Epithelial cell of proximal tubule (primary cell): Measurements from ENCODE around the gene SRSF8. TPM values are rescaled to one million over a fixed set of nuclear protein-coding genes. Genes with fewer than 3 reads are reported as not detected.
"Not testable (repeated sequence)": the region's sequence is repeated elsewhere in the genome, so short reads cannot be mapped to it uniquely, and the experiment has no call there.

ENCODE experiments used
- DNase-seq: peaks from one replicate; pipeline ENCODE4 v3.0.0-alpha.2; 2011; ENCODE audit warnings: low read depth
- H3K4me3 ChIP-seq: 2 replicates; pipeline ENCODE4 v1.5.1; 2011; ENCODE audit warnings: low read depth, mild to moderate bottlenecking, low read length
- total RNA-seq: library from RNA; depleted of rRNA; stranded (reverse); fragments of >200 nt; gene quantifications from 2 replicates; pipeline ENCODE4 v1.2.3, GENCODE V29; 2015
- TF ChIP-seq, protein P1 (sequence below): conservative IDR thresholded peaks from 2 replicates; pipeline ENCODE4 v1.5.1; 2012; ENCODE audit warnings: low read depth, mild to moderate bottlenecking, low read length

SRSF8 gene
- total RNA-seq, 1 donor from 2014 or later: 16.9 TPM

DNA sequence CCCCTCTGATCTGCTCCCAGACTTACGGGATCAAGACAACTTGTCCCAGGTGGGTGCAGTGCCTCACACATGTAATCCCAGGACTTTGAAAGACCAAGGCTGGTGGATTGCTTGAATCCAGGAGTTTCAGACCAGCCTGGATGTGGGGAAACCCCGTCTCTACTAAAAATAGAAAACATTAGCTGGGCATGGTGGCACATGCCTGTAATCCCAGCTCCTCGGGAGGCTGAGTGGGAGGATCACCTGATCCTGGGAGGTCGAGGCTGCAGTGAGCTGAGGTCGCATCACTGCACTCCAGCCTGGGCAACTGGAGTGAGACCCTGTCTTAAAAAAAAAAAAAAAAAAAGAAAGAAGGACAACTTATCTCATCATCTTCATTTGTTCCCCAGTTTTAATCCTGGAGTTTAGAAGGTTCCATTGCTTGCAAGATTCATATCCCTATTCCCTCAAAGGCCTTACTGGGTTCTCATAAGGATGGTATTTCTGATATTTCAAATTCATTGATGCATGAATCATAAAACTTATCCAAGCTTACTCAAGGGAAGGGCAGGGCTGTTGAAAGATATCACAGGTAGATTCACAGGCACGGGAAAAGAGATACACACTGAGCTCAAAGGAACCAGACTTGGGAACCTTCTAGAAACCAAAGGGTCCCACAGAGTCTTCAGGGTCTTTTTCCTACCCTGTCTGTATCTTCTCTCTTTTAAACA lies 37.6 kb downstream of the SRSF8 start:
- DNase-seq: no peak
- TF ChIP-seq, protein P1, sequence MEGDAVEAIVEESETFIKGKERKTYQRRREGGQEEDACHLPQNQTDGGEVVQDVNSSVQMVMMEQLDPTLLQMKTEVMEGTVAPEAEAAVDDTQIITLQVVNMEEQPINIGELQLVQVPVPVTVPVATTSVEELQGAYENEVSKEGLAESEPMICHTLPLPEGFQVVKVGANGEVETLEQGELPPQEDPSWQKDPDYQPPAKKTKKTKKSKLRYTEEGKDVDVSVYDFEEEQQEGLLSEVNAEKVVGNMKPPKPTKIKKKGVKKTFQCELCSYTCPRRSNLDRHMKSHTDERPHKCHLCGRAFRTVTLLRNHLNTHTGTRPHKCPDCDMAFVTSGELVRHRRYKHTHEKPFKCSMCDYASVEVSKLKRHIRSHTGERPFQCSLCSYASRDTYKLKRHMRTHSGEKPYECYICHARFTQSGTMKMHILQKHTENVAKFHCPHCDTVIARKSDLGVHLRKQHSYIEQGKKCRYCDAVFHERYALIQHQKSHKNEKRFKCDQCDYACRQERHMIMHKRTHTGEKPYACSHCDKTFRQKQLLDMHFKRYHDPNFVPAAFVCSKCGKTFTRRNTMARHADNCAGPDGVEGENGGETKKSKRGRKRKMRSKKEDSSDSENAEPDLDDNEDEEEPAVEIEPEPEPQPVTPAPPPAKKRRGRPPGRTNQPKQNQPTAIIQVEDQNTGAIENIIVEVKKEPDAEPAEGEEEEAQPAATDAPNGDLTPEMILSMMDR: no peak
- no peak overlapping the region for H3K4me3 ChIP-seq

DNA sequence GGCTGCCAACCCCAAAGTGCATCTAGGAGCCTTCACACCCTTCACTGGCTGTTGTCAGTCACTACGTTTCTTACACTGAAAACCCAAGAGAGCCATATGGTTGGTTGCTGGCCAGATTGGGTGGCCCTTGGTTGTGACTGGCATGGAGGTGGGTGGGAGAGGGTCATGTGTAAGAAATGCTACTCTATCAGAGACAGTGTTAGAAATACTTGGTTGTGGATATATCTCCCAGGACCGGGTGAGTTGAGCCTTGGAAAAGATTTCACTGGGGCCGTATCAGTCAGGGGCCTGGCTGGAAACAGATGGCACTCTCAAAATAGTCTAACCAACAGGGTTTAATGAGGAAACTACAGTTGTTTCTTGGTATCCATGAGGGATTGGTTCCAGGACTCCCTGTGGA lies 38.1 kb downstream of the SRSF8 start:
- TF ChIP-seq, protein P1: no peak
- H3K4me3 ChIP-seq: no peak overlapping the region
- DNase-seq: no peak

DNA sequence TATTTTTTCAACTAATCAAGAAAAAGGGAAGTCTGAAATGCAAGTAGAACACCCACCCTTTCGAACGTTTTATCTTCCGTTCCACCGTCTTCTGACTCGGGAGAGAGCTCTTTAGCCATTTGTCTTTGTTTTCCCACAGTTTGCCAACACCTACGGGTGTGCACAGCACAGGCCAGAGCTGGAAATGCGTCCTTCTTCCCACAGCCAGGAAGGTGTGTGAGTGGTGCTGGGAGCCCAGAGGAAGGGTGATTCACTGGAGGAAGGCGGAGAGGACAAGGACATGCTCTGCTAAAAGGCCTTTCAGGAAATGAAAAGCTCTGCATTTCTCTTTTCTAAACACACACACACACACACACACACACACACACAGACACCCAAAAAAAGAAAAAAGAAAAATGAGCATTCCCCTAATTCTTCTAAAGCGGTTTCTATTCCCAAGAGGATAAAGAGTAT lies 41.5 kb downstream of the SRSF8 start:
- H3K4me3 ChIP-seq: peak overlapping the region; percentile 3
- TF ChIP-seq, protein P1: no peak
- no peak for DNase-seq

DNA sequence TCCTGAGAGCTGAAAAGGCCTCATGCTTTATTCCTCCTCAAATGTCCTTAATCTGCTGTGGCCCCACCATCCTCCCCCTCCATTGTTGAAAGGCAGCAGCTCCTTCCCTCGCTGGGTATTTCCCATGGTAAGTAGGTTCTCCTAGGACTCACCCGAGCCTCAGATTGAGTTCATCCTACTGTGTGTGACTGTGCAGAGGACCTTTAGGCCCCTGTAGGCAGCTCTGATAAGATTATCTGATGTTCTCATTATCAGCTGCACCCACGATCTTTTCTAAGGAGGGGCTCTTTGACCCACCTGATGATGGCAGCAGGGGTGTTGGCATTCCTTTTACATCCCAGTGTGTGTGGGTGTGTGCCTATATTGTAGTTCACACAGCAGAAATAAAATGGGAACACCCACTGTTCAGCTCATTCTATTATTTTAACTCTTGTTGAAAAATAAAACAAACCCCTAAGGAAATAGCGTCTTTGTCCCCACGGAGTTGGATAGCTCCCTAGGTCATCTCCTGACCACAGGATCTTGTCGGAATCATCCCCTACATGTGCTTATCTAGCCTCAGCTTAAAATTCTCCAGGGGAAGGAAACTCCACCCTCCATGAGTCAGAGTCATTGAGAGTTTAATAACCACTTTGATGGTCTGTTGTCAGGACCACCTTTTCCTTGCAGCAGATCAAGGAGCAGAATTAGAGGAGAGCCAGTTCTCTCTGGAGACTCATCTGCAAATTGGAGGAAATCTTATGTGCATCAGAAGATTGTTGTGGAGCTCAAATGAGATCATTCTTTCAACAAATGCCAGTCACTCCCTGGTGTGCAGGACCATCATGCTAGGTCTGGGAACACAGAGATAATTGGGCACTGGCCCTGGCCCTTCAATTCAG lies 42.2 kb downstream of the SRSF8 start:
- TF ChIP-seq, protein P1: no peak
- no peak overlapping the region for H3K4me3 ChIP-seq
- no peak for DNase-seq

DNA sequence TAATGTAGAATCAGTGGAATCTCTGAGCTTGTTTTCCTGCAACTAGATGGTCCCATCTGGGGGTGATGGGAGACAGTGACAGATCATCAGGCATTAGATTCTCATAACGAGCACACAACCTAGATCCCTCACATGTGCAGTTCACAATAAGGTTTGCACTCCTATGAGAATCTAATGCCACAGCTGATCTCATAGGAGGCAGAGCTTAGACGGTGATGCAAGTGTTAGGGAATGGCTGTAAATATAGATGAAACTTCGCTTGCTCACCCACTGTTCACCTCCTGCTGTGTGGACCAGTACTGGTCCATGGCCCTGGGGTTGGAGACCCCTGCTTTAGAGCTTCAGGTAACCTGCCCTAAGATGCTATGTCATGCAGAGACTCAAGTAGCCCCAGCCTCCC lies 44.8 kb downstream of the SRSF8 start:
- H3K4me3 ChIP-seq, DNase-seq: not testable (repeated sequence)

DNA sequence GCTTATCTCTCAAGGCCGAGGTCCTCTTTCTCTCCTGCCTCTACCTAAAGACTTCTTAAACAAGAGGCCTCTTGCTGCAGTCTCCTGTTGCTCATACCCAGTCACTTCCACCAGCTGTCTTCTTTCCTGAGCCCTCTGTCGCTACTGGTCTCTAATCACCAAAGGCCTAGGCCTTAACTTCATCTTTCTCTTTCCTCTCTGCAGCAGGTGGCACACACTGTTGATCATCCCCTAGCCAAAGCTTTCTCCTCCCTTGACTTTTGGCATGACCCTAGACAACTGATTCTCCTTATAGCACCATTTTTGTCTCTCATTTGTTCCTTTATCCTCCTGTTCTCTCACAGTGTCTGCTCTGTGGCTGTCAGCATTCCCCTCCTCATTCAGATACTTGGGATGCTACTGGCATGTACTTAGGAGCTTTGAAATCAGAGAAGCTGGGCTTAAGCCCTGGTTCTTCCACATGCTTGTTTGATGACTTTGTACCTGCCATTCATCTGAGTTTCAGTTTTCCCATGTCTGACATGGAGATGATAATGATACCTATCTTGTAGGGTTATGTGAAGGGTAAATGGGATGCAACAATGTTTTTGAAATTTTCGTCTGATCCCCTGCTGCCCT lies 45.3 kb downstream of the SRSF8 start:
- TF ChIP-seq, protein P1: no peak
- DNase-seq: no peak
- no peak overlapping the region for H3K4me3 ChIP-seq

DNA sequence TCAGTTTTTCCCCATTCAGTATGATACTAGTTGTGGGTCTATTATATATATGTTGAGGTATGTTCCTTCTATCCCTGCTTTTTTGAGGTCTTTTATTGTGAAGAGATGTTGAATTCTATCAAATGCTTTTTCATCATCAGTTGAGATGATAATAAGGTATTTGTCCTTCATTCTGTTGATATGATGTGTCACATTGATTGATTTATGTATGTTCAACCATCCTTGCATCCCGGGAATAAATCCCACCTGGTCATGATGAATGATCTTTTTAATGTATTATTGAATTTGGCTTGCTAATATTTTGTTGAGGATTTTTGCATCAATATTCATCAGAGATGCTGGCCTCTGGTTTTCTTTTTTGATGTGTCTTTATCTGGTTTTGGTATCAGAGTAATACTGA lies 48.9 kb downstream of the SRSF8 start:
- TF ChIP-seq, protein P1: no peak
- no peak overlapping the region for H3K4me3 ChIP-seq
- no peak for DNase-seq
